HFF-Myc (cell line): Measurements from ENCODE around the gene KIN.

Experiments used
- DNase-seq: peaks from one replicate; pipeline ENCODE4 v3.0.0-alpha.2; 2011; ENCODE audit warnings: low read depth; ENCODE audit errors: extremely low read depth
- H3K4me3 ChIP-seq: replicated peaks from 2 replicates; pipeline ENCODE4 v1.5.1; 2011; ENCODE audit warnings: low read depth, mild to moderate bottlenecking, control low read depth, low read length
- CTCF ChIP-seq: IDR thresholded peaks from 2 replicates; pipeline ENCODE4 v1.5.1; 2012; ENCODE audit warnings: mild to moderate bottlenecking, low read depth, low read length, control low read depth; ENCODE audit errors: missing control alignments

The KIN gene

GRCh38 chr10:7738536-7739407, 49.0 kb downstream of the KIN start:
- DNase-seq, result no peak
- TF ChIP-seq CTCF, result no peak
- H3K4me3 ChIP-seq, result no peak overlapping the region

- TF ChIP-seq CTCF, result no peak
- no peak overlapping the region for H3K4me3 ChIP-seq
- no peak for DNase-seq
These were observed 53.0 kb downstream of the KIN start for GRCh38 chr10:7734821-7735220.

- no peak for DNase-seq
- no peak for TF ChIP-seq CTCF
- H3K4me3 ChIP-seq, result no peak overlapping the region
These were observed 64.8 kb downstream of the KIN start for GRCh38 chr10:7722927-7723529.

GRCh38 chr10:7720478-7720877, 67.3 kb downstream of the KIN start:
- H3K4me3 ChIP-seq, result no peak overlapping the region
- DNase-seq, result no peak
- no peak for TF ChIP-seq CTCF

- no peak for DNase-seq
- no peak overlapping the region for H3K4me3 ChIP-seq
- no peak for TF ChIP-seq CTCF
These were observed 69.1 kb downstream of the KIN start for GRCh38 chr10:7718685-7719084.

- no peak overlapping the region for H3K4me3 ChIP-seq
- no peak for DNase-seq
- no peak for TF ChIP-seq CTCF
These were observed 70.0 kb downstream of the KIN start for GRCh38 chr10:7717767-7718166.
